ENCODE measurements around the gene SLC4A4. TPM values are rescaled to one million over a fixed set of nuclear protein-coding genes. Genes with fewer than 3 reads are reported as not detected.

The SLC4A4 gene
- total and polyA plus RNA-seq, 10 of the 15 experiments (the other 5 are each of a cell fraction or from before 2014, with no cell fraction given): 0.05 to 0.44 (median 0.18) TPM

DNA sequence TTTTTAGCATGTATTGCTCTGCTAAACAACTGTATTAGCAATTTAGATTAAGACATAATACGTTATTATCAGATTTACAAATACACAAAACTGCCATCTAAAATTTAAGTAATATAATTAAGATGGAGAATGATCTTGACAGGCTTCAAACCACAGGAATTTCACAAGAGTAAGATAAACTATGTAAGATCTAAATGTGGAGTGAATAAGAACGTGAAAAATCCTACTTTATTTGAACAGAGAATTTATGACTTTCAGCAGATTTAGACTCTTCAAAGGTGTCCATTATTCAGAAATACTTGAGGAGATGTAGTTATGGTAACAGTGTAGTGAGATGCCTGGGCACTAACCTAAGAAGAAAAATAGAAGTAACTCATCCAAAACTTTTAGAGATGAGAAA, 73.2 kb downstream of the SLC4A4 start:
- intact Hi-C loops (cut with micrococcal nuclease; ENCODE audit: unreplicated experiment): no loop called here

More for the DNA sequence above, 73.2 kb downstream of the SLC4A4 start:
- Histone ChIP-seq H3K27me3 (replicated peaks in 1 of 2; ENCODE audit: control insufficient read depth in 2 of 2, insufficient read depth in 2 of 2, low read length in 1 of 2) (no peaks in the 10 kb centered on the region), H3K27ac (ENCODE audit: control insufficient read depth, insufficient read depth) (no peak overlapping the region), H2AFZ (ENCODE audit: control insufficient read depth, low read depth, low read length) (no peak overlapping the region), H3K79me2 (ENCODE audit: control insufficient read depth, insufficient read depth, low read length) (no peaks in the 10 kb centered on the region), H3K4me3 (no peak overlapping the region), H3K9me3 (replicated peaks; ENCODE audit: control insufficient read depth, insufficient read depth, low read length) (no peaks in the 10 kb centered on the region), H3K4me1 (ENCODE audit: control insufficient read depth, insufficient read depth, low read length) (no peaks in the 10 kb centered on the region), H3K9ac (ENCODE audit: control insufficient read depth, insufficient read depth, low read length) (no peak overlapping the region), H3K4me2 (ENCODE audit: control insufficient read depth, insufficient read depth) (no peak overlapping the region), H4K20me1 (ENCODE audit: control insufficient read depth, insufficient read depth) (no peaks in the 10 kb centered on the region), H3K36me3 (ENCODE audit: control insufficient read depth in 2 of 2, insufficient read depth in 2 of 2, low read length in 1 of 2) (no peaks in the 10 kb centered on the region)
- TF ChIP-seq RFX5 (IDR thresholded peaks at IDR 0.05; ENCODE audit: low read depth, low read length): no peak
- no peak for TF ChIP-seq NR2C2 (IDR thresholded peaks at IDR 0.05; ENCODE audit: borderline replicate concordance, control insufficient read depth, insufficient read length, low read depth)
- TF ChIP-seq SUPT20H (IDR thresholded peaks at IDR 0.05; ENCODE audit: borderline replicate concordance, control insufficient read depth, low read depth, low read length): no peak
- TF ChIP-seq NR2C1 (IDR thresholded peaks at IDR 0.05): no peak
- no peak for TF ChIP-seq BRCA1 (IDR thresholded peaks at IDR 0.05; ENCODE audit: low read depth, low read length)
- no peak for TF ChIP-seq SRF (IDR thresholded peaks at IDR 0.05; ENCODE audit: low read depth in 2 of 2, low read length in 2 of 2)
- TF ChIP-seq, protein P1, sequence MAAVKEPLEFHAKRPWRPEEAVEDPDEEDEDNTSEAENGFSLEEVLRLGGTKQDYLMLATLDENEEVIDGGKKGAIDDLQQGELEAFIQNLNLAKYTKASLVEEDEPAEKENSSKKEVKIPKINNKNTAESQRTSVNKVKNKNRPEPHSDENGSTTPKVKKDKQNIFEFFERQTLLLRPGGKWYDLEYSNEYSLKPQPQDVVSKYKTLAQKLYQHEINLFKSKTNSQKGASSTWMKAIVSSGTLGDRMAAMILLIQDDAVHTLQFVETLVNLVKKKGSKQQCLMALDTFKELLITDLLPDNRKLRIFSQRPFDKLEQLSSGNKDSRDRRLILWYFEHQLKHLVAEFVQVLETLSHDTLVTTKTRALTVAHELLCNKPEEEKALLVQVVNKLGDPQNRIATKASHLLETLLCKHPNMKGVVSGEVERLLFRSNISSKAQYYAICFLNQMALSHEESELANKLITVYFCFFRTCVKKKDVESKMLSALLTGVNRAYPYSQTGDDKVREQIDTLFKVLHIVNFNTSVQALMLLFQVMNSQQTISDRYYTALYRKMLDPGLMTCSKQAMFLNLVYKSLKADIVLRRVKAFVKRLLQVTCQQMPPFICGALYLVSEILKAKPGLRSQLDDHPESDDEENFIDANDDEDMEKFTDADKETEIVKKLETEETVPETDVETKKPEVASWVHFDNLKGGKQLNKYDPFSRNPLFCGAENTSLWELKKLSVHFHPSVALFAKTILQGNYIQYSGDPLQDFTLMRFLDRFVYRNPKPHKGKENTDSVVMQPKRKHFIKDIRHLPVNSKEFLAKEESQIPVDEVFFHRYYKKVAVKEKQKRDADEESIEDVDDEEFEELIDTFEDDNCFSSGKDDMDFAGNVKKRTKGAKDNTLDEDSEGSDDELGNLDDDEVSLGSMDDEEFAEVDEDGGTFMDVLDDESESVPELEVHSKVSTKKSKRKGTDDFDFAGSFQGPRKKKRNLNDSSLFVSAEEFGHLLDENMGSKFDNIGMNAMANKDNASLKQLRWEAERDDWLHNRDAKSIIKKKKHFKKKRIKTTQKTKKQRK (IDR thresholded peaks at IDR 0.05; ENCODE audit: low read depth, low read length): no peak
- no peak for TF ChIP-seq SMAD5 (IDR thresholded peaks at IDR 0.05; ENCODE audit: low read depth)
- TF ChIP-seq, protein P2, sequence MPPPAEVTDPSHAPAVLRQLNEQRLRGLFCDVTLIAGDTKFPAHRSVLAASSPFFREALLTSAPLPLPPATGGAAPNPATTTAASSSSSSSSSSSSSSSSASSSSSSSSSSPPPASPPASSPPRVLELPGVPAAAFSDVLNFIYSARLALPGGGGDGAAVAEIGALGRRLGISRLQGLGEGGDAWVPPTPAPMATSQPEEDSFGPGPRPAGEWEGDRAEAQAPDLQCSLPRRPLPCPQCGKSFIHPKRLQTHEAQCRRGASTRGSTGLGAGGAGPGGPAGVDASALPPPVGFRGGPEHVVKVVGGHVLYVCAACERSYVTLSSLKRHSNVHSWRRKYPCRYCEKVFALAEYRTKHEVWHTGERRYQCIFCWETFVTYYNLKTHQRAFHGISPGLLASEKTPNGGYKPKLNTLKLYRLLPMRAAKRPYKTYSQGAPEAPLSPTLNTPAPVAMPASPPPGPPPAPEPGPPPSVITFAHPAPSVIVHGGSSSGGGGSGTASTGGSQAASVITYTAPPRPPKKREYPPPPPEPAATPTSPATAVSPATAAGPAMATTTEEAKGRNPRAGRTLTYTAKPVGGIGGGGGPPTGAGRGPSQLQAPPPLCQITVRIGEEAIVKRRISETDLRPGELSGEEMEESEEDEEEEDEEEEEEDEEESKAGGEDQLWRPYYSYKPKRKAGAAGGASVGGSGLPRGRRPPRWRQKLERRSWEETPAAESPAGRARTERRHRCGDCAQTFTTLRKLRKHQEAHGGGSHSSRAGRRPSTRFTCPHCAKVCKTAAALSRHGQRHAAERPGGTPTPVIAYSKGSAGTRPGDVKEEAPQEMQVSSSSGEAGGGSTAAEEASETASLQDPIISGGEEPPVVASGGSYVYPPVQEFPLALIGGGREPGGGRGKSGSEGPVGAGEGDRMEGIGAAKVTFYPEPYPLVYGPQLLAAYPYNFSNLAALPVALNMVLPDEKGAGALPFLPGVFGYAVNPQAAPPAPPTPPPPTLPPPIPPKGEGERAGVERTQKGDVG (CRISPR knock-in tag; IDR thresholded peaks at IDR 0.05): no peak
- no peak for TF ChIP-seq EED (IDR thresholded peaks at IDR 0.05; ENCODE audit: low read depth)
- TF ChIP-seq, protein P3, sequence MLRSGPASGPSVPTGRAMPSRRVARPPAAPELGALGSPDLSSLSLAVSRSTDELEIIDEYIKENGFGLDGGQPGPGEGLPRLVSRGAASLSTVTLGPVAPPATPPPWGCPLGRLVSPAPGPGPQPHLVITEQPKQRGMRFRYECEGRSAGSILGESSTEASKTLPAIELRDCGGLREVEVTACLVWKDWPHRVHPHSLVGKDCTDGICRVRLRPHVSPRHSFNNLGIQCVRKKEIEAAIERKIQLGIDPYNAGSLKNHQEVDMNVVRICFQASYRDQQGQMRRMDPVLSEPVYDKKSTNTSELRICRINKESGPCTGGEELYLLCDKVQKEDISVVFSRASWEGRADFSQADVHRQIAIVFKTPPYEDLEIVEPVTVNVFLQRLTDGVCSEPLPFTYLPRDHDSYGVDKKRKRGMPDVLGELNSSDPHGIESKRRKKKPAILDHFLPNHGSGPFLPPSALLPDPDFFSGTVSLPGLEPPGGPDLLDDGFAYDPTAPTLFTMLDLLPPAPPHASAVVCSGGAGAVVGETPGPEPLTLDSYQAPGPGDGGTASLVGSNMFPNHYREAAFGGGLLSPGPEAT (IDR thresholded peaks at IDR 0.05; ENCODE audit: low read depth): no peak
- TF ChIP-seq KLF5 (IDR thresholded peaks at IDR 0.05; ENCODE audit: partially characterized antibody): no peak
- no peak for TF ChIP-seq ZBED1 (IDR thresholded peaks at IDR 0.05; ENCODE audit: borderline replicate concordance)
- TF ChIP-seq MXI1 (IDR thresholded peaks at IDR 0.05; ENCODE audit: low read depth, low read length): no peak
- TF ChIP-seq RELA (IDR thresholded peaks at IDR 0.05; ENCODE audit: borderline replicate concordance, partially characterized antibody): no peak
- TF ChIP-seq ZNF622 (IDR thresholded peaks at IDR 0.05): no peak
- TF ChIP-seq GABPA (IDR thresholded peaks at IDR 0.05; ENCODE audit: low read depth): no peak
- ChIA-PET POLR2A (no interaction called here), RAD21 (ENCODE audit: unreplicated experiment) (interaction anchor here (0.6 kb wide), 1 partner anchor 227 kb away, joined by 3 read pairs; no protein-coding TSS in a partner anchor), CTCF (no interaction called here), SMC1A (ENCODE audit: uncharacterized antibody, unreplicated experiment) (no interaction called here)
- in situ Hi-C loops (cut with MboI): no loop called here
- FAIRE-seq: no peak
- WGBS (ENCODE audit: insufficient coverage, insufficient replicate concordance, low lambda C conversion rate, missing lambda C conversion rate): 3% methylated on average over 2 of the region's 2 CpGs
- ATAC-seq: no peak
- no peak for DNase-seq (ENCODE audit: low read depth, low spot score)
- no TSS peak for BruUV-seq (replicated peaks)

All from GM12878 (cell line).